ENCODE measurements around the gene ATG13. TPM values are rescaled to one million over a fixed set of nuclear protein-coding genes. Genes with fewer than 3 reads are reported as not detected.

Gene ATG13
- total and polyA plus RNA-seq, 12 donors, result 31.0 to 177 (median 88.8) TPM

DNA sequence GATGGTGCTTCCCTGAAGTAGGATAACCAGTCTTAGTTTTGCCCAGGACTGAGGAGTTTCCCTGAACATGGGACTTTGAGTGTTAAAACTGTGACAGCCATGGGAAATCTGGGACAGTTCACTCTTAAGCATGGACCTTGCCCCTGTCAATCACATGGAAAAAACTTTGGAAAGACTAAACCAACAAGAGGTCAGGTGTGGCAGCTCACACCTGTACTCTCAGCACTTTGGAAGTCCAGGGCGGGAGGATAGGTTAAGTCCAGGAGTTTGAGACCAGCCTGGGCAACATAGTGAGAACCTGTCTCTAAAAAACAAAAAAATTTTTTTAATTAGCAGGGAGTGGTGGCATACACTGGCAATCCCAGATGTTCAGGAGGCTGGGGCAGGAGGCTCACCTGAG is 20.2 kb upstream of the ATG13 start:
- TF ChIP-seq, protein P1, sequence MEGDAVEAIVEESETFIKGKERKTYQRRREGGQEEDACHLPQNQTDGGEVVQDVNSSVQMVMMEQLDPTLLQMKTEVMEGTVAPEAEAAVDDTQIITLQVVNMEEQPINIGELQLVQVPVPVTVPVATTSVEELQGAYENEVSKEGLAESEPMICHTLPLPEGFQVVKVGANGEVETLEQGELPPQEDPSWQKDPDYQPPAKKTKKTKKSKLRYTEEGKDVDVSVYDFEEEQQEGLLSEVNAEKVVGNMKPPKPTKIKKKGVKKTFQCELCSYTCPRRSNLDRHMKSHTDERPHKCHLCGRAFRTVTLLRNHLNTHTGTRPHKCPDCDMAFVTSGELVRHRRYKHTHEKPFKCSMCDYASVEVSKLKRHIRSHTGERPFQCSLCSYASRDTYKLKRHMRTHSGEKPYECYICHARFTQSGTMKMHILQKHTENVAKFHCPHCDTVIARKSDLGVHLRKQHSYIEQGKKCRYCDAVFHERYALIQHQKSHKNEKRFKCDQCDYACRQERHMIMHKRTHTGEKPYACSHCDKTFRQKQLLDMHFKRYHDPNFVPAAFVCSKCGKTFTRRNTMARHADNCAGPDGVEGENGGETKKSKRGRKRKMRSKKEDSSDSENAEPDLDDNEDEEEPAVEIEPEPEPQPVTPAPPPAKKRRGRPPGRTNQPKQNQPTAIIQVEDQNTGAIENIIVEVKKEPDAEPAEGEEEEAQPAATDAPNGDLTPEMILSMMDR (IDR thresholded peaks at IDR 0.05), result no peak
- TF ChIP-seq POLR2A (IDR thresholded peaks at IDR 0.05), result no peak
- Histone ChIP-seq H3K36me3 (replicated peaks in 1 of 2) (no peaks in the 10 kb centered on the region), H3K9me3 (replicated peaks in 1 of 3) (no peaks in the 10 kb centered on the region), H3K4me3 (no peak overlapping the region), H3K4me1 (replicated peaks in 1 of 2) (peaks cover 28 to 48% of the 10 kb centered on the region in 2 donors), H3K27ac (peak overlapping the region in 2 of 5 donors; percentile 44 to 88), H3K27me3 (no peaks in the 10 kb centered on the region)
- no peak for DNase-seq
- intact Hi-C loops (cut with DNase I), result no loop called here
- 90 to 100% (median 94%) methylated on average over 1 of the region's 1 CpG for WGBS, 4 donors

DNA sequence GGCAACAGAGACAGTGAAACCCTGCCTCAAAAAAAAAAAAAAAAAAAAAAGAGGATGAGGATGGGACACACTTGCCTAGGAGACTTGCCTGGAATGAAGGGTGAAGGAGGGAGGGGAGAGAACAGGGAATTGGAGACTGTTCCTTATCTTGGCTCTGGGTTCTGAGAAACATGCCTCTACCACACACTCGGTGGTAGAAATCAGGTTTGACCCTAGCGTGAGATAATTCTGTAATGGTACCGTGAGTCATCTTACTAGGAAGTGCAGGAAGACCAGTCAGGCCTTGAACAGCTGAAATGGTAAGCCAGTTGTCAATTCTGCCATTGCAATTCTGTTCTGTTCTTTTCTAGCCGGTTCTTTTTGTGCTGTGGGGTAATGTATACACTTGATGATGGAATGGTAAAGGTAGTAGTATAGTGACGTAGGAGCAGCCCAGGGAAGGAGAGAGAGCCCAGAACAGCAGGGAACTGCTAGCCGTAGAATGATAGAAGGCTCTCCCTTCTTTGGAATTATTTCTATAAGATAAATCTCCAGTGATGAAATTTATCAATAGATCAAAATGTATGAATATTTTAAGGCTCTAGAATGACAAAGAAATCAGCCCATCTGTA is 19.6 kb upstream of the ATG13 start:
- TF ChIP-seq, protein P1 (IDR thresholded peaks at IDR 0.05), result no peak
- TF ChIP-seq POLR2A (IDR thresholded peaks at IDR 0.05), result no peak
- H3K9me3 ChIP-seq (replicated peaks in 1 of 3), result no peaks in the 10 kb centered on the region
- peak overlapping the region; percentile 20 to 96 (median 77) for H3K27ac ChIP-seq
- H3K4me1 ChIP-seq (replicated peaks in 1 of 2), result peaks cover 23 to 42% of the 10 kb centered on the region in 2 donors
- intact Hi-C loops (cut with DNase I), result no loop called here
- no peaks in the 10 kb centered on the region for H3K36me3 ChIP-seq (replicated peaks in 1 of 2)
- whole genome bisulfite sequencing, 4 donors, result 49 to 75% (median 59%) methylated on average over 6 of the region's 6 CpGs
- DNase-seq, result peak in 3 of 7 donors; percentile 30 to 45 (median 44)
- no peaks in the 10 kb centered on the region for H3K27me3 ChIP-seq
- H3K4me3 ChIP-seq, result no peak overlapping the region

DNA sequence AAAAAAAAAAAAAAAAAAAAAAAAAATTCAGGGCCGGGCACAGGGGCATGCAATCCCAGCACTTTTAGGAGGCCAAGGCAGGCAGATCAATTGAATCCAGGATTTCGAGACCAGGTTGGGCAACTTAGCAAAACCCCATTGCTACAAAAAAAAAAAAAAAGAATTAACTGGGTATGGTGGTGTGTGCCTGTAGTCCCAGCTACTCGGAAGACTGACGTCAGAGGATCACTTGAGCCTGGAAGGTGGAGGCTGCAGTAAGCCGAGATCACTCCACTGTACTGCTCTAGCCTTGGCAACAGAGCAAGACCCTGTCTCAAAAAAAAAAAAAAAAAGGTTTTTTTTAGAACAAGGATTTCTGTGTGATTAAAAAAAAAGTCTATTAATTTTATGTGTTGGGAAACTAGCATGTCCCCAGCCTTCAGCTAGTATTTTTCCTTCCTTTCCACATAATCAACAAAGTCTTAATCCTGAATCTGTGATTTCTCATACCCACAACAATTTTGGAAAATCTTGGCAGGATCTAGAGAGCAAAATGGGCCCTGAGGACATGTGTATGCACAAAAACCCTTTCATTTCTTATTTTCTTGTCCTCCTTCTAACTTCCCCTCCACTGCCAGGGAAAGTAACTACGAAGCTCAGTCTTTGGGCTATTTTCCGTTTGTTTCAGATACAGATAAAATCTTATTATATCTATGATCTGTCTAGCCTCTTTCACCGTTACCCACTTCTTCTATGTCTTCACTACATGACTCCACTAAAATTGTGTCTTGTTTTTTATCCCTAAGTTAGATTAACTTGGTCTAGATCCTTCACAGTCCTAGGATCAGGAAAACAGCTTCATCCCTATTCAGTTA is 17.8 kb upstream of the ATG13 start:
- Histone ChIP-seq H3K36me3 (replicated peaks in 1 of 2) (peaks cover 0 to 2% of the 10 kb centered on the region in 2 donors), H3K27ac (peak overlapping the region; percentile 74 to 96 (median 85)), H3K9me3 (replicated peaks in 1 of 3) (no peaks in the 10 kb centered on the region), H3K4me1 (replicated peaks in 1 of 2) (peaks cover 22 to 34% of the 10 kb centered on the region in 2 donors), H3K27me3 (no peaks in the 10 kb centered on the region), H3K4me3 (no peak overlapping the region)
- peak in 1 of 2 donors; percentile 39 for TF ChIP-seq POLR2A (IDR thresholded peaks at IDR 0.05)
- TF ChIP-seq, protein P1 (IDR thresholded peaks at IDR 0.05), result no peak
- peak; percentile 59 to 87 (median 76) for DNase-seq
- 44 to 51% (median 46%) methylated on average over 8 of the region's 8 CpGs for WGBS, 4 donors
- intact Hi-C loops (cut with DNase I), result loop anchor here in 1 of 2 donors (10.0 kb wide), 1 partner anchor 215 kb away; the partner anchor contains the start of gene MDK

All from adrenal gland (tissue), 12 donors.